ENCODE measurements around the gene ZNF438.
"Not testable (repeated sequence)": the region's sequence is repeated elsewhere in the genome, so short reads cannot be mapped to it uniquely, and the experiment has no call there.

The ZNF438 gene

DNA sequence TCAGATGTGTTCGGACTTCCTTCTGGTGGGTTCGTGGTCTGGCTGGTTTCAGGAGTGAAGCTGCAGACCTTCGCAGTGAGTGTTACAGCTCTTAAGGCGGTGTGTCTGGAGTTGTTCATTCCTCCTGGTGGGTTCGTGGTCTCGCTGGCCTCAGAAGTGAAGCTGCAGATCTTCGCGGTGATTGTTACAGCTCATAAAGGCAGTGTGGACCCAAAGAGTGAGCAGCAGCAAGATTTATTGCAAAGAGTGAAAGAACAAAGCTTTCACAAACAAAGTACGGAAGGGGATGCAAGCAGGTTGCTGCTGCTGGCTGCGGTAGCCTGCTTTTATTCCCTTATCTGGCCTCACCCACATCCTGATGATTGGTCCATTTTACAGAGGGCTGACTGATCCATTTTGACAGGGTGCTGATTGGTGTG is 102.3 kb downstream of the ZNF438 start:
- DNase-seq: not testable (repeated sequence)

DNA sequence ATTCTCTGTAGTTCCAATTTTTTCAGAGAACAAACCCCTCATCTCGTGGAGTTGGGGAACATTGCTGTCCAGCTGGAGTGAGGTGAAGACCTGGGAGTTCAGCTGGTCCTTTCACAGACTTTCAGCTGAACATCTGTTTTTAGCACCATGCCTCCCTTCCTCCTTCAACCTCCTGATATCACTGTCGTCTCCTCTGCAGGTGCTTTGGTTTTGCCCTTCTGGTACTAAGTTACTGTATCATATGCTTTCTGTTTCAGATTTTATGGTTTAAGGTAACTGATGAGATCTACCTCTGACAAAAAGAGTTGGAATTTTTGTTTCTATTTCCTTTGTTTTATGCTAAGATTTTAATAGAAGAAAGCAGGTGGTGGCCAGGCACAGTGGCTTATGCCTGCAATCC is 102.9 kb downstream of the ZNF438 start:
- DNase-seq: no peak

DNA sequence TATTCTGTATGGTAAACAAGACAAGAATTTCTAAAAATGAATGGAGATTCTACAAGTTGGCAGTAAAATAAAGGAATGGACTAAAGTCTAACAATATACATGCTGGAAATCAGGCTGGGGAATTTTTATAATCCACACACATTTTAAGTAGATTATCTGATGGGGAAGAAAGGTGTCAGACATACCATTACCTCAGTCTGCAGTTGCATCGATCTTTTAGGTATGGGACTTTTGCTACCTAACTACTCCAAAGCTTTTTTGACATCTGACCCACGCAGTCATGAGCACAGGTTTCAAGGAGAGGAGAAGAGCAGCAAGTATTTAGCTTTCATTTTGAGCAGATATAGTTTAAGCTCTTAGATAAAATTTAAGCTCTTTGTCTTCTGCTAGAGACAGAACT is 113.0 kb downstream of the ZNF438 start:
- no peak for DNase-seq

DNA sequence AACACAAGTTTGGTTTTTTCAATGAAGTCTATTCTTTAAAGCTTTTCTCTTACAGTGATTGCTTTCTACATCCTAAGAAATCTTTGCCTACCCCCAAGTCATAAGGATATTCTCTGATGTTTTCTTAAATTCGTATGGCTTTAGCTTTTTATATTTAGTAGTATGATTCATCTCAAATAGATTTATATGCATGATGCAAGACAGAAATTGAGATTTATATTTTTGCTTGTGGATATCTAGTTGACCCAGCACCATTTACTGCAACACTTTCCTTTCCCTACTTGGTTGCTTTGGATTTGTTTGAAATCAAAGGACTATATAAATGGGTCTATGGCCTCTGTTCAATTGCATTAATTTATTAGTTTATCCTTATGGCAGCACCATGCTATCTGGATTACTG is 113.9 kb downstream of the ZNF438 start:
- no peak for DNase-seq

DNA sequence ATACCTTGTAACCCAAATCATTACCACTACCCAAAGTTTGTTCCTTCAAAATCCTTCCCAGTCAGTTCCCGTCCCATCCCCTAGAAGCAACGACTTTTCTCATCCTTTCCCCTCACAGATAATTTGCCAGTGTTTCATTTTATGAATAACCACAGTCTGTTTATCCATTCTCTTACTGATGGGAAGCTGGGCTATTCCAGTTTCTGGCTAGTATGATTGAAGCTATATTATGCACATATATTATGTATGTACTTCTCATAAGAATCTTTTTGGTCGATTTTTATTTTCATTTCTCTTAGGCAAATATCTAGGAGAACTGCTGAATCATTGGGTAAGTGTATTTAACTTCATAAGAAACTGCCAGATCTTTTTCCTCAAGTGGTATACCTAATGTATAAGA is 114.6 kb downstream of the ZNF438 start:
- no peak for DNase-seq

DNA sequence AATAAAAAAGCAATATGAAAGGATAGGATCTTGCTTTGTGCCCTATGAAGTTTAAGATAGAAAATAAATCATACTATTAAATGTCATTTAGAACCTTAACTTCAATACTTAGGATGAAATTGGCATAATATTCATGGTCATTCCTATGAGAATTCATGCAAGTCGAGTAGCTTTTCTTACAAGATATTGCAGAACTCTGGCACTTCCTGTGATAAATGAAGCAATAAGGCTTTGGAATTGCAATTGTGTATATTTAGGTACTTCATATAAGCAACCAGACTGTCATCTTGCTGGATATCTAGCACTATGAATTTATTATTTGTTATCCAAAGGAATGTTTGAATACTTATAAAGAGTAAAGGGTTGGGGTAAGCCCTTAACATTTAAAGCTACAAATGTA is 116.5 kb downstream of the ZNF438 start:
- no peak for DNase-seq

DNA sequence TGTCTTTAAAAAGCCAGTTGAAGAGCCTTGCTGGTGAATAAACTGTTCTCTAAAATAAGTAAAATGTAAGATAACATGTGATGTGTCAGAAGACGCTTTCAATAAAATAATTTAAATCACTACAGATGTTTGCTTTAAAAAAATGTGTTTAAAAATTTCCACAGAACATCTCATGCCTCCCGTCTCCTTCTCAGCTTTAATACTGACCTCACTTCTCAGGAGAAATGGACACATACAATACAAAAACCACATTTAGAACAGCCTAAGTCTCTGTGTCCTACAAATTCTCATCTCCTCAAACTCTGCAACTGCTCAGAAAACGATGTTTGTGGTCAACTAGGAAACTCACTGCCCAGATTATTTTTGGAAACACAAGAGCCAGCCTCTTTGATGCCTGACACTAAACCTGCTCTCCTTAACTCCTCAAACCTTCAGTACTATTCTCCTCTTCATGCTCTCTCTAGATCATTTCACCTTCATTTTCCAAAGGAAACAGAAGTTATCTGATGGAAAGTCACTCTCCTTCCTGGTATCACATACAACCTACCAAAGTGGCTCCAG is 120.3 kb downstream of the ZNF438 start:
- DNase-seq: no peak

DNA sequence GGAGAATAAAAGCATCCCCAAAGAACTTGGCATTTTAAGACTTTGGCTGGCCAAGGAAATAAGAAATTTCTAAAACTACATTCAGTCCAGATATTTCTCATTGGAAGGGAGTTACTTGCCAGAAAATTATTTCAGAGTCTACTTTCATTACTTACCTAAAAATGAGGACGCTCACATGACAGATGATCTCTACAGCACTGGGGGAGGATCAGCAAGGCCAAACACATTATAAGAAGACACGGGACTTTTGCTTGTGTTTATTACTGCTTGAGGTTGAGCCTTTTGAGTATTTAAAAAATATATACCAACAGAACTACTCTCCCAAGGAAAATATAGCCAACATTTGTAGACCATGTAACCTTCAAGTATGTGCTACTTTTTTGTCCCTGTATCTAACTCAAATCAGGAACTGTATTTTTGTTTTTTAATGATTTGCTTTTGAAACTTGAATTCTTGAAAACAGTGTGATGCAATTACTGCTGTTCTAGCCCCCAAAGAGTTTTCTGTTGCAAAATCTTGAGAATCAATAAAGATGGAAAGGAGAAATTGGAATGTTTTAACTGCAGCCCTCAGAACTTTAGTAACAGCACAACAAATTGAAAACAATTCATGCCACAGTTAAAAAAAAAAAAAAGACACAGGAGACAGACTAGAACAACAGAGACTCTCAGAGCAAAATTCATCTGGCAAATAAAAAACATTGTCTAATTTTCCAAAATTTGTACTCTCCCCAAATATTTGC is 128.1 kb downstream of the ZNF438 start:
- no peak for DNase-seq

DNA sequence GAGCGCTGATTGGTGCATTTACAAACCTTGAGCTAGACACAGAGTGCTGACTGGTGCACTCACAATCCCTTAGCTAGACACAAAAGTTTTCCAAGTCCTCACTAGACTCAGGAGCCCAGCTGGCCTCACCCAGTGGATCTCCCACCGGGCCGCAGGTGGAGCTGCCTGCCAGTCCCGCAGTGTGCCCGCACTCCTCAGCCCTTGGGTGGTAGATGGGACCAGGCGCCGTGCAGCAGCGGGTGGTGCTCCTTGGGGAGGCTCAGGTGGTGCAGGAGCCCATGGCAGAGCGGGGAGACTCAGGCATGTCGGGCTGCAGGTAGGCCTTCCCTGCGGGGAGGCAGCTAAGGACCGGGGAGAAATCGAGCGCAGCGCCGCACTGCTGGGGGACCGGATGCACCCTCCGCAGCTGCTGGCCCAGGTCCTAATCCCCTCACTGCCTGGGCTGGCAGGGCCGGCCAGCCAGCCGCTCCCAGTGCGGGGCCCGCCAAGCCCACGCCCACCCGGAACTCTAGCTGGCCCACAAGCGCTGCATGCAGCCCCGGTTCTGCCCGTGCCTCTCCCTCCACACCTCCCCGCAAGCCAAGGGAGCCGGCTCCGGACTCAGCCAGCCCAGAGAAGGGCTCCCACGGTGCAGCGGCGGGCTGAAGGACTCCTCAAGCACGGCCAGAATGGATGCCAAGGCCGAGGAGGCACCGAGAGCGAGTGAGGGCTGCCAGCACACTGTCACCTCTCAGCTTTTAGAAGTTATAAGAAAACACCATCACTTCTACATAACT is 128.9 kb downstream of the ZNF438 start:
- no peak for DNase-seq

DNA sequence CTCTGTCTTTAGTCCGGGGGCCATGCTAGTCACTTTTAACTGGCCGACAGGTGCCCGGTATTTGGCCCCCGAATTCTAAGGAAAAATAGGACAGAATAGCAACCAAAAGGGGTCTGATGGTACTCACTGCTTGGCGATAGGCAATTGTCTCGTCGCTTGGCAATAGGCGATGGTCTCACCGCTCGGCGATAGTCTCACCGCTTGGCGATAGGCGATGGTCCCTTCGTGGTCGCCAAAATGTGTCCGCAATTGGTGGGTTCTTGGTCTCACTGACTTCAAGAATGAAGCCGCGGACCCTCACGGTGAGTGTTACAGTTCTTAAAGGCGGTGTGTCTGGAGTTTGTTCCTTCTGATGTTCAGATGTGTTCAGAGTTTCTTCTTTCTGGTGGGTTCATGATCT is 130.2 kb downstream of the ZNF438 start:
- not testable (repeated sequence) for DNase-seq

DNA sequence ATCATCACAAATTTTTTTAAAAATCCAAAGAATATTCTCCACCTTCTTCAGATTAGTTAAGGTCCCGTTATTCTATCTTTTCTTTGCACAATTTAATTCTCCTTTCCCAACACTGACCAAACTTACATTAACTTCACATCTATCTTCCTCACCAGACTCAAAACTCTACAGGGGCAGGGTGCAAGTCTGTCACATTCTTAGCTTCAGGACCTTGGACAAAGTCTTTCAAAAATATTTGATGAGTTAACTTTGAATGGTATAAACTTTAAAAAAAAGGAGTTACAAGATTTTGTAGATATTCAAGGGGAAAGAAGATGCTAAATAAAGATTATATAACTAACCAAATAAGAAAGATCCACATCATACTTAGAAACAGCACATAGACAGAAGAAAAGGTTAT is 132.7 kb downstream of the ZNF438 start:
- no peak for DNase-seq

DNA sequence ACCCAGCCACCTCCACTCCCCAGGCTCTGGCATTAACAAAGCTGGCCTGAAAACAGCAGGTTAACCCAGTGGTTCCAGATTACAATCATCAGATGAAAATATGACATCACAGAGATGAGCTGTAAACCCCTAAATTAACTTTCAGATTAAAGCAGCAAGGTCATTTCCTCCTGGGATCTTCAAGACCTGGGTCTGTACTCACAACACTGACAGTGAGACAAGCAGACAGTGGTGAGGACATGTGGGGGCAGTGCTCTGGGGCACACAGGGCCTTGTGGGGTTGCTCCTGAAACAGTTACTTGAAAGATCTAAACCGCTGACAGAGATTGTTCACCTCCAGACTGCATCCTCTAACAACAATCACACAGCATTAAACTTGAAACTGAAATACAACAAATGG is 134.1 kb downstream of the ZNF438 start:
- DNase-seq: no peak

DNA sequence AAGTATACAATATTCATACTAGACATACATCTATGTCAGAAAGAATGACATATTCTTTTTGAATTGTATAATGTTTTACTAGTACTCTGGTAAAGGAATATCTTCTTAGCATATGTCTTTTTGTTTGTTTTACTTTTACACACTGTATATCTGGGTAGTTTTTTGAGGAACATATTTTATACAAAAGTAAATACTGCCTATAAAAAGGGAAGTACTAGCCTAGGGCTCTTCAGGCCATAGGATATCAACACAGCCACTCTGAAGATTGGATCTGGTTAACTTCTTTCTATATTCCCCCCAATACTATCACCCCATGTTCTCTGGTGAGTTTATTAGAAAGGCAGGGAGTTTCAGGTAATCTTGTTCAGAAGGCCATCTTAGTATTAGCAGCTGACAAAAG is 134.6 kb downstream of the ZNF438 start:
- no peak for DNase-seq

DNA sequence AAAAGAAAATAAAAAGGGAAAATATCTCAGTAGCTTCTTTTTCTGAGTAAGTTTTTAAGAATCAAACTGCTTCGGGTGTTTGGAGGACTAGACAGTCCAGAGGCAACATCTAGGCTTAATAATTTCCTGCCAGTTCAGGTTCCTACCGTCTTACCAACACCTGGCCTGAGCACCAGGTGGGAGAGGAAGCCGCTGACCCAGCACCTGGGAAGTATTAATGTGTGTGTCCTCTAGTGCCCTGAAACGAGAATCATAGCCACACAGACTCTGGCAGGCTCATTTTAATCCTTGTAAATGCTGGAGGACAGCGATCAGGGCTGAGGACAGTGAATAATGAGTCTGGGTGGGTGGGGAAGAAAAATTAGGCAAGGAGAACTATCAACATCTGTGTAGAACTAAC is 137.4 kb downstream of the ZNF438 start:
- no peak for DNase-seq

DNA sequence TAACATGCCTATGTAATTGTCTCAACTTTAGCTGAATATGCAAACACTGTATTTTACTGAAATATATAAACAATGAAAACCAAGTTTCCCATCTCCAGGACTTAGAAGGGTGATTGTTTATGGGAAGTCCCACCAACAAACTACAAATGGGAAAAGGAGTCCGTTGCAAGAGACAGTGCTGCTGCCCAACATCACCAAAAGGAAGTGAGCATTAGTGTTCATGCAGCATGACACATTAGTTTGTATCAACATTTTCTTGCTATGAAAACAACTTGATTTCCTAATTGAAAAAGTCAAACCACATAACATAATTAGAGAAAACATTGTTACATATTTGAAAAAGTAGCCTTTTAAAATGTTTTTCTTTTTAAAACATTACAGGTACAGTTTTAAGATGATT is 138.5 kb downstream of the ZNF438 start:
- DNase-seq: no peak

DNA sequence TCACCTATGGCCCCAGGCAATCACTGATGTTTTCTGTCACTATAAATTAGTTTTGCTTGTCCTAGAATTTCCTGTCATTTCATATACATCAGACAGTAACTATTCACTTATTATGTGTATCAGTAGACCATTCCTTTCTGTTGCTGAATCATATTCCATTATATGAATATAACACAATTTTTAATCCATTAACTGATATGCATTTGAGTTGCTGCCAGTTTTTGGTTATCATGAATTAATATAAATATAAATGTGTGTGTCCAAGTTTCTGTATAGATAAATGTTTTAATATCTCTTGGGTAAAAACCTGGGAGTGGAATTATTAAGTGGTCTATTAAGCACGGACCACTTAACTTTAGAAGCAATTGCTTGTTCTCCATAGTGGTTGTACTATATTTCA is 143.8 kb downstream of the ZNF438 start:
- DNase-seq: no peak

DNA sequence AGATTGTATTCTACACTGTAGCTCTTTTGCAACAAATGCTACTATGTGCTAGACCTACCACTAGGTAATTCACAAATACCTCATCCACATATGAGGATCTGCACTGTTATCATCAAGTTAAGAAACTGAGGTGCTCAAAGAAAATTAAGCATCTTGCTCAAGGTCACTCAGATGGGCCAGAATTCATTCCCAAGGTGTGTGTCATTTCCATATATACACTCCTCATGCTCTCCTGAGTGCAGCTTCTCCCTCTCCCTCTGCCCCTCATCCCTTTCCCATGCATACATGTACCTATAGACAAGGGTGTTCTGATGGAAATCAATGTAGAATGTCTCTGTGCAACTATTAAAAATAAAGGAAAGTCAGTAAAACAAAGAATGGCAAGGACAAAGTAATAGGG is 146.2 kb downstream of the ZNF438 start:
- no peak for DNase-seq

DNA sequence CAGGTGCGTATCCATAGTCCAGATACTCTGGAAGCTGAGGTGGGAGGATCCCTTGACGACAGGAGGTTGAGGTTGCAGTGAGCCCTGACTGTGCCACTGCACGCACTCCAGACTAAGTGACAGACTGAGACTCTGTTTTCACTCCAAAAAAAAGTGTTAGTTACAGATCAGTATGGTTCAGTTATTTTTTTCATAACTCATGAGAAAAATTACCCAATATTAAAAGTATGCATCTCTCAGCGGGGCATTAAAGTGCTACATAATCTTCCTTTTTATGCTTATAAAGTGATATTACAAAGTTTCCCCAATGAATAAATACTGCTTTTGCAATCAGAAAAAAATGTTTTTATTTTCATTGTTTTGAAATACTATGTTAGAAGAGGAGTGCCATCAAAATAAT is 147.9 kb downstream of the ZNF438 start:
- DNase-seq: no peak

DNA sequence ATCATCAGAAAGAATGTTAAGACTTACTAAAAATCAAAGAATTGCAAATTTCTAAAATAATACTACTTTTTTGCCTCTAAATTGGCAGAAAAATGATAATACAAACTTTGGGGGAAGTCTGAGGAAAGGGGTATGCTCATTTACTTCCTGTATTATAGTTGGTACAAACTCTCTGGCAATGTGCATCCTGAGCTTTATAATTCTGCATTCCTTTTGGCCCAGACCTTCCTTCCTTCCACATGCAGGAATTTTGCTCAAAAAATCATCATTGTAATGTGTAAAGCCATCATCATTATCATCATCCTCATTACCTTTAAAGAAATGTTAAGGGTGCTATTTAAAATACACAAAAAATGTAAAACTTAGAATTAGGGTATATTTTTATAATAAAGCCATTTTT is 148.5 kb downstream of the ZNF438 start:
- no peak for DNase-seq

DNA sequence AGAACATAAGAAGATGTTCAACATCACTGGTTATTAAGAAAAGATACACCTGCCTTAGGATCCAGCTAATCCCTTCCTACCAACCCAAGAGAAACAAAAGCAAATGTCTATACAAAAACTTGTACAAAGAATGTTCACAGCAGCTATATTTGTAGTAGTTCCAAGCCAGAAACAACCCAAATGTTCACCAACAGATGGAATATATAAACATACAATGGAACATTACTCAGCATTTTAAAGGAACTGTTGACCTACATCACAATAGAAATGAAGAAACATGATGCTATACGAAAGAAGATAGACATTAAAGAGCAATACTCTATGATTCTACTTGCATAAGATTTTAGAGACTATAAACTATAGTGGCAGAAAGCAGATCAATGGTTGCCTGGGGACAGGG is 149.4 kb downstream of the ZNF438 start:
- no peak for DNase-seq

DNA sequence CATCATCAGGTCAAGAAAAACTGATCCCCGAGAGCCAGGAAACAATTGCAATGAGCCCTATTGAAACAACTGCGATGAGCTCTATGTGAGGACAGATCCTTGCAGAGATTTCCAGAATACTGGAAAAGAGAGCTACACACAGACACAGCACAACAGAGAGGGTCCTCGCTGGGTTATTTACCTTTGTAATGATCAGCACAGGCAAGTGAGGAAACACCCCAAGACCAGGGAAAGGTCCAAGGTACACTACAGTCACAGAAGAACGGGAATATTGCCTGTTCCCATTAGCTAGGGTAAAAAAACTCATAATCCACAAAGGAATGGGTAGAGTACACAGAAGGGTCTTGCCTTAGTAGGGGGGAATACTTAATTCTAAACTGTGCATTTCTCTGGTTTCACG is 152.7 kb downstream of the ZNF438 start:
- DNase-seq: no peak

DNA sequence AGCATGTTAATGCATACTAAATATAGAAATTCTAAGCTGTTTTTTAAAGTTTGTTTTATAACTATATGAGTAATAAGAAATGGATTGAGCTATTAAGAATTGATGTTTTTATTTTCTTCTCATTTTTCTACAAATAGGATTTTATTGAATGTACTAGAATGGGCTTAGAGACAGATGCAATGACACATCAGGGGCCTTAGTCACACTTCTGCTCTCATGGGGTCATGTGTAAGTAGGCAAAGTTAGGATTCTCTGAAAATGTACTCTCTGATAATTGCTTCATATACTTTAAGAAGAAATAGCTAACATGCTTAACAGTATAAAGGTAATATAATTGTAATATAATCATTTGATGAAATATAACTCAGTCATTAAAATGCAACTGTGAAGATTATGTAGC is 154.6 kb downstream of the ZNF438 start:
- no peak for DNase-seq

DNA sequence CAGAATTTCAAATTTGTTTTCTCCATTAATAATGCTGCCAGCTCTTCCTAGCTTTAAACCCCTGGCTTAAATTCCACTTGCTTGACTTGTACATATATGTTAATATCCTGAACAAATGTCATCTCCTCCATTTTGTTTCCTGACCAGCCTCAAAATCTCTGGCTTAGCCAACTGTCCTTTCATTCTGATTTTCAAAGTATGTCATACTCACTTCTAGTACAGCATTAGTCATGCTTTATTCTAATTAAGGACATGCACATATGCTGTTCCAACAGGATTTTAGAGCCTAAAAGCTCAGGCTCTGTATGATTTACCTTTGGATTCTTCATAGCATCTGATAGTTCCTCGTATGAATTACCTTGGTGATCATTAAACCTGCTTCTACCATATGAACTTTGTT is 158.3 kb downstream of the ZNF438 start:
- no peak for DNase-seq

DNA sequence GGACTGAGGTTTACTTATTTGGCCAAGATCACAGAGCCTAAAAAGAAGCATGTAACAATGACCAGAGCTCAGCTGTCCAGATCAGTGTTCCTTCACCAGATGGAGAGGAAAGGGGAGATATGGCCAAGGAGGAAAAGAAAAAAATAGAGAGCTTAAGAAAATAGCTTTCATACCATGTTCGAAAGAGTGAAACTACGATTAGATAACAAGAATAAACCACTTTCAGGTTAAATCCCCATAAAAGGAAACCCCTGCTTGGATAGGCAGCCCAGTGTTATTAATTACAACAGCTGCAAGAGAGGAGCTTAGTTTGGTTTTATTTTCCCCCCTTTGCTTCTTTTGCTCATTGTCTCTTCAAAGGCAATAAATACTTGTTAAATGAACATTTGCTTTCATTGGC is 160.8 kb downstream of the ZNF438 start:
- DNase-seq: no peak

Data from NCI-H774 (cell line).